ENCODE data around the gene SHD. TPM values are rescaled to one million over a fixed set of nuclear protein-coding genes. Genes with fewer than 3 reads are reported as not detected.

SHD gene
- total and polyA plus RNA-seq, 2 of the 13 experiments (the other 11 are each of a cell fraction or from before 2014, with no cell fraction given) = 0.11 to 0.20 TPM

DNA sequence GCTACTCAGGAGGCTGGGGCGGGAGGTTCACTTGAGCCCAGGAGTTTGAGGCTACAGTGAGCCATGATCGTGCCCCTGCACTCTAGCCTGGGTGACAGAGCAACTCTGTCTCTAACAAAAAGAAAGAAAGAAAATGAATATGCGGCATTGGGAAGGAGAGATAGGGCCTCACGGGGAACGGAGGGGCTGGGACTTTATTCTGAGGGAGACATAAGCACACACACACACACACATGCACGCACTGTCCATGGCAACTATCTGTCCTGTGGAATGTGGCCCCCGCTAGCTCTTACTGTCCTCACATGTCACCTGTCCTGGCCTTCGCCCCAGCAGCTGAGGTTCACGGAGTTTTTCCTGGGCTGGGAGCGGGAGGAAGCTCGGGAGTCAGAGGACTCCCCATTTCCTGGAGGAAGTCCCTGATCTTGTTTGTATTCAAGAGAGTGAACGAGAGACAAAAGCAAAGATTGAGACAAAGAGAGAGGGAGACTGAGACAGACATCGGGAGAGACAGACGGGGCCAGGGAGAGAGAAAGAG, 58.9 kb downstream of the SHD start (continued):
- TF ChIP-seq, protein P1, sequence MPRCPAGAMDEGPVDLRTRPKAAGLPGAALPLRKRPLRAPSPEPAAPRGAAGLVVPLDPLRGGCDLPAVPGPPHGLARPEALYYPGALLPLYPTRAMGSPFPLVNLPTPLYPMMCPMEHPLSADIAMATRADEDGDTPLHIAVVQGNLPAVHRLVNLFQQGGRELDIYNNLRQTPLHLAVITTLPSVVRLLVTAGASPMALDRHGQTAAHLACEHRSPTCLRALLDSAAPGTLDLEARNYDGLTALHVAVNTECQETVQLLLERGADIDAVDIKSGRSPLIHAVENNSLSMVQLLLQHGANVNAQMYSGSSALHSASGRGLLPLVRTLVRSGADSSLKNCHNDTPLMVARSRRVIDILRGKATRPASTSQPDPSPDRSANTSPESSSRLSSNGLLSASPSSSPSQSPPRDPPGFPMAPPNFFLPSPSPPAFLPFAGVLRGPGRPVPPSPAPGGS (CRISPR knock-in tag; IDR thresholded peaks at IDR 0.05) = no peak
- TF ChIP-seq, protein P2, sequence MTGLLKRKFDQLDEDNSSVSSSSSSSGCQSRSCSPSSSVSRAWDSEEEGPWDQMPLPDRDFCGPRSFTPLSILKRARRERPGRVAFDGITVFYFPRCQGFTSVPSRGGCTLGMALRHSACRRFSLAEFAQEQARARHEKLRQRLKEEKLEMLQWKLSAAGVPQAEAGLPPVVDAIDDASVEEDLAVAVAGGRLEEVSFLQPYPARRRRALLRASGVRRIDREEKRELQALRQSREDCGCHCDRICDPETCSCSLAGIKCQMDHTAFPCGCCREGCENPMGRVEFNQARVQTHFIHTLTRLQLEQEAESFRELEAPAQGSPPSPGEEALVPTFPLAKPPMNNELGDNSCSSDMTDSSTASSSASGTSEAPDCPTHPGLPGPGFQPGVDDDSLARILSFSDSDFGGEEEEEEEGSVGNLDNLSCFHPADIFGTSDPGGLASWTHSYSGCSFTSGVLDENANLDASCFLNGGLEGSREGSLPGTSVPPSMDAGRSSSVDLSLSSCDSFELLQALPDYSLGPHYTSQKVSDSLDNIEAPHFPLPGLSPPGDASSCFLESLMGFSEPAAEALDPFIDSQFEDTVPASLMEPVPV (CRISPR knock-in tag; IDR thresholded peaks at IDR 0.05) = no peak
- TF ChIP-seq, protein P3, sequence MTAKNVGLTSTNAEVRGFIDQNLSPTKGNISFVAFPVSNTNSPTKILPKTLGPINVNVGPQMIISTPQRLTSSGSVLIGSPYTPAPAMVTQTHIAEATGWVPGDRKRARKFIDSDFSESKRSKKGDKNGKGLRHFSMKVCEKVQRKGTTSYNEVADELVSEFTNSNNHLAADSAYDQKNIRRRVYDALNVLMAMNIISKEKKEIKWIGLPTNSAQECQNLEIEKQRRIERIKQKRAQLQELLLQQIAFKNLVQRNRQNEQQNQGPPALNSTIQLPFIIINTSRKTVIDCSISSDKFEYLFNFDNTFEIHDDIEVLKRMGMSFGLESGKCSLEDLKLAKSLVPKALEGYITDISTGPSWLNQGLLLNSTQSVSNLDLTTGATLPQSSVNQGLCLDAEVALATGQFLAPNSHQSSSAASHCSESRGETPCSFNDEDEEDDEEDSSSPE (CRISPR knock-in tag; IDR thresholded peaks at IDR 0.05) = no peak; the same call in 1 of the 2 replicates
- peak; percentile 89 for TF ChIP-seq RXRA (CRISPR knock-in tag; IDR thresholded peaks at IDR 0.05)
- TF ChIP-seq ZNF569 (CRISPR knock-in tag; IDR thresholded peaks at IDR 0.05; ENCODE audit: borderline replicate concordance) = no peak
- TF ChIP-seq, protein P4, sequence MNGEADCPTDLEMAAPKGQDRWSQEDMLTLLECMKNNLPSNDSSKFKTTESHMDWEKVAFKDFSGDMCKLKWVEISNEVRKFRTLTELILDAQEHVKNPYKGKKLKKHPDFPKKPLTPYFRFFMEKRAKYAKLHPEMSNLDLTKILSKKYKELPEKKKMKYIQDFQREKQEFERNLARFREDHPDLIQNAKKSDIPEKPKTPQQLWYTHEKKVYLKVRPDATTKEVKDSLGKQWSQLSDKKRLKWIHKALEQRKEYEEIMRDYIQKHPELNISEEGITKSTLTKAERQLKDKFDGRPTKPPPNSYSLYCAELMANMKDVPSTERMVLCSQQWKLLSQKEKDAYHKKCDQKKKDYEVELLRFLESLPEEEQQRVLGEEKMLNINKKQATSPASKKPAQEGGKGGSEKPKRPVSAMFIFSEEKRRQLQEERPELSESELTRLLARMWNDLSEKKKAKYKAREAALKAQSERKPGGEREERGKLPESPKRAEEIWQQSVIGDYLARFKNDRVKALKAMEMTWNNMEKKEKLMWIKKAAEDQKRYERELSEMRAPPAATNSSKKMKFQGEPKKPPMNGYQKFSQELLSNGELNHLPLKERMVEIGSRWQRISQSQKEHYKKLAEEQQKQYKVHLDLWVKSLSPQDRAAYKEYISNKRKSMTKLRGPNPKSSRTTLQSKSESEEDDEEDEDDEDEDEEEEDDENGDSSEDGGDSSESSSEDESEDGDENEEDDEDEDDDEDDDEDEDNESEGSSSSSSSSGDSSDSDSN (CRISPR knock-in tag; IDR thresholded peaks at IDR 0.05) = 0 out of 2 replicates have a peak, but pooled peaks have one; percentile 23
- TF ChIP-seq ZNF205 (CRISPR knock-in tag; IDR thresholded peaks at IDR 0.05) = no peak
- TF ChIP-seq ZNF768 (CRISPR knock-in tag; IDR thresholded peaks at IDR 0.05) = no peak
- no peak for TF ChIP-seq MATR3 (CRISPR knock-in tag; IDR thresholded peaks at IDR 0.05)
- TF ChIP-seq, protein P5, sequence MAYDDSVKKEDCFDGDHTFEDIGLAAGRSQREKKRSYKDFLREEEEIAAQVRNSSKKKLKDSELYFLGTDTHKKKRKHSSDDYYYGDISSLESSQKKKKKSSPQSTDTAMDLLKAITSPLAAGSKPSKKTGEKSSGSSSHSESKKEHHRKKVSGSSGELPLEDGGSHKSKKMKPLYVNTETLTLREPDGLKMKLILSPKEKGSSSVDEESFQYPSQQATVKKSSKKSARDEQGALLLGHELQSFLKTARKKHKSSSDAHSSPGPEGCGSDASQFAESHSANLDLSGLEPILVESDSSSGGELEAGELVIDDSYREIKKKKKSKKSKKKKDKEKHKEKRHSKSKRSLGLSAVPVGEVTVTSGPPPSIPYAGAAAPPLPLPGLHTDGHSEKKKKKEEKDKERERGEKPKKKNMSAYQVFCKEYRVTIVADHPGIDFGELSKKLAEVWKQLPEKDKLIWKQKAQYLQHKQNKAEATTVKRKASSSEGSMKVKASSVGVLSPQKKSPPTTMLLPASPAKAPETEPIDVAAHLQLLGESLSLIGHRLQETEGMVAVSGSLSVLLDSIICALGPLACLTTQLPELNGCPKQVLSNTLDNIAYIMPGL (CRISPR knock-in tag; IDR thresholded peaks at IDR 0.05; ENCODE audit: borderline replicate concordance in 1 of 2, low read depth in 1 of 2) = peak in 1 of 2 experiments; percentile 67; a peak in 2 of 4 replicates
- no peak for TF ChIP-seq ZNF256 (CRISPR knock-in tag; conservative IDR thresholded peaks at IDR 0.05)
- TF ChIP-seq, protein P6, sequence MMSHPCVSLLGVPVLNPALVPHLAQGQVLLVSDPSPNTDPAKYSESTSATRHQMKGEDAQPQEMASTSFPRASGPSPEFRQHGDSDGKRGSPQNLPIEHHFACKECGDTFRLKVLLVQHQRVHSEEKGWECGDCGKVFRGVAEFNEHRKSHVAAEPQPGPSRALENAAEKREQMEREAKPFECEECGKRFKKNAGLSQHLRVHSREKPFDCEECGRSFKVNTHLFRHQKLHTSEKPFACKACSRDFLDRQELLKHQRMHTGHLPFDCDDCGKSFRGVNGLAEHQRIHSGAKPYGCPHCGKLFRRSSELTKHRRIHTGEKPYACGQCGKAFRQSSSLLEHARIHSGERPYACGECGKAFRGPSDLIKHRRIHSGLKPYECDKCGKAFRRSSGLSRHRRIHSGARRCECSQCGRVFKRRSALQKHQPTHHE (CRISPR knock-in tag; IDR thresholded peaks at IDR 0.05; ENCODE audit: borderline replicate concordance) = no peak
- TF ChIP-seq PTBP1 (IDR thresholded peaks at IDR 0.05; ENCODE audit: low read depth, low read length, poor library complexity, severe bottlenecking) = no peak
- no peak for TF ChIP-seq ZNF230 (CRISPR knock-in tag; IDR thresholded peaks at IDR 0.05)
- TF ChIP-seq NR3C1 (CRISPR knock-in tag; IDR thresholded peaks at IDR 0.05) = no peak
- TF ChIP-seq ZNF331 (CRISPR knock-in tag; IDR thresholded peaks at IDR 0.05) = no peak
- TF ChIP-seq, protein P7, sequence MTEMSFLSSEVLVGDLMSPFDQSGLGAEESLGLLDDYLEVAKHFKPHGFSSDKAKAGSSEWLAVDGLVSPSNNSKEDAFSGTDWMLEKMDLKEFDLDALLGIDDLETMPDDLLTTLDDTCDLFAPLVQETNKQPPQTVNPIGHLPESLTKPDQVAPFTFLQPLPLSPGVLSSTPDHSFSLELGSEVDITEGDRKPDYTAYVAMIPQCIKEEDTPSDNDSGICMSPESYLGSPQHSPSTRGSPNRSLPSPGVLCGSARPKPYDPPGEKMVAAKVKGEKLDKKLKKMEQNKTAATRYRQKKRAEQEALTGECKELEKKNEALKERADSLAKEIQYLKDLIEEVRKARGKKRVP (CRISPR knock-in tag; IDR thresholded peaks at IDR 0.05) = no peak
- TF ChIP-seq KLF15 (CRISPR knock-in tag; IDR thresholded peaks at IDR 0.05; ENCODE audit: borderline replicate concordance) = no peak
